ENCODE measurements around the gene HPSE. TPM values are rescaled to one million over a fixed set of nuclear protein-coding genes. Genes with fewer than 3 reads are reported as not detected.

HPSE gene
- total and polyA plus RNA-seq, 2 of the 13 experiments (the other 11 are each of a cell fraction or from before 2014, with no cell fraction given) = not detected

DNA sequence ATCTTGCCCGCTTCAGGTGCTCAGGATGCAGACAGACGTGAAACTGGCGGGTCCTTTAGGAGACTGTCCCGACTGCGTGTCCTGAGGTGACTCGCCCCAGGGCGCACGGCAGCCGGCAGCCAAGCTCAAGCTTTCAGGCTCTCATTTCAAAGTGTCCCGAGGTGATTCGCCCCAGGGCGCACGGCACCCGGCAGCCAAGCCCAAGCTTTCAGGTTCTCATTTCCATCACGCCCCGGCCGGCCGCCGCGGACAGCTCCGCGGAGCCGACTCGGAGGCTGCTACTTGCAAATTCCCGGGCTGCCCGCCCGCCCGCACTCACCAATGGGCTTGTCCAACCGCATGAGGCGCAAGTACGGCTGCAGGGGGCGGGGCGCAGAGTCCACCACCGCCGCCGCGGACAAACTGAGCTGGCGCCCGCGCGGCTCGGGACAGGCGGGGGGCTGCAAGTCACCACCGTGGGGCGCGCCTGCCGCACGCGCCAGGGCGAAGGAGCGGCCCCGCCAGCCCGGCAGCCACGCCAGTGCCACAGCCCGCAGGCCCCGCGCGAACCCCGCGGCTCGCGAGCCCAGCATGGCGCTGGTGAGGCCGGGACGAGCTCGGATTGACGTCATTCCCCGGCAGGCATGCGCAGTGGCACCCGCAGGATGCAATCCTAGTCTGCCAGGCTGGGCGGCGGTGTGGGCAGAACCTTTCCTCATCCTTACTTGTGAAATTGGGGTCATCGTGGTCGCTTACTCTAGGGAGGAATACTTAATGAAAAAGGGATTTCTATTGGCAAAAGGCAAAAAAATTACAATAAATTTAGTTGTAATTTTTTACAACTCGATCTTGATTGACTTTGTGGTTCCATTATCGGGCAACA is 50.2 kb downstream of the HPSE start, which contains the start of gene COQ2 (continued):
- TF ChIP-seq SMAD9 (CRISPR knock-in tag; IDR thresholded peaks at IDR 0.05) (no peak), ZNF350 (CRISPR knock-in tag; IDR thresholded peaks at IDR 0.05; ENCODE audit: borderline replicate concordance, low read depth) (no peak), ZNF558 (CRISPR knock-in tag; IDR thresholded peaks at IDR 0.05; ENCODE audit: borderline replicate concordance) (no peak; the same call in 1 of the 2 replicates), ZNF615 (CRISPR knock-in tag; IDR thresholded peaks at IDR 0.05; ENCODE audit: borderline replicate concordance) (no peak), HDAC6 (IDR thresholded peaks at IDR 0.05; ENCODE audit: low read depth, low read length) (no peak), RARA (CRISPR knock-in tag; IDR thresholded peaks at IDR 0.05) (no peak), ZMYM2 (CRISPR knock-in tag; IDR thresholded peaks at IDR 0.05) (0 out of 2 replicates have a peak, but pooled peaks have one; percentile 42), IRF9 (CRISPR knock-in tag; IDR thresholded peaks at IDR 0.05; ENCODE audit: borderline replicate concordance) (no peak; the same call in 1 of the 2 replicates), RORA (CRISPR knock-in tag; IDR thresholded peaks at IDR 0.05) (no peak), GFI1 (CRISPR knock-in tag; IDR thresholded peaks at IDR 0.05; ENCODE audit: borderline replicate concordance) (no peak)
- TF ChIP-seq, protein P1, sequence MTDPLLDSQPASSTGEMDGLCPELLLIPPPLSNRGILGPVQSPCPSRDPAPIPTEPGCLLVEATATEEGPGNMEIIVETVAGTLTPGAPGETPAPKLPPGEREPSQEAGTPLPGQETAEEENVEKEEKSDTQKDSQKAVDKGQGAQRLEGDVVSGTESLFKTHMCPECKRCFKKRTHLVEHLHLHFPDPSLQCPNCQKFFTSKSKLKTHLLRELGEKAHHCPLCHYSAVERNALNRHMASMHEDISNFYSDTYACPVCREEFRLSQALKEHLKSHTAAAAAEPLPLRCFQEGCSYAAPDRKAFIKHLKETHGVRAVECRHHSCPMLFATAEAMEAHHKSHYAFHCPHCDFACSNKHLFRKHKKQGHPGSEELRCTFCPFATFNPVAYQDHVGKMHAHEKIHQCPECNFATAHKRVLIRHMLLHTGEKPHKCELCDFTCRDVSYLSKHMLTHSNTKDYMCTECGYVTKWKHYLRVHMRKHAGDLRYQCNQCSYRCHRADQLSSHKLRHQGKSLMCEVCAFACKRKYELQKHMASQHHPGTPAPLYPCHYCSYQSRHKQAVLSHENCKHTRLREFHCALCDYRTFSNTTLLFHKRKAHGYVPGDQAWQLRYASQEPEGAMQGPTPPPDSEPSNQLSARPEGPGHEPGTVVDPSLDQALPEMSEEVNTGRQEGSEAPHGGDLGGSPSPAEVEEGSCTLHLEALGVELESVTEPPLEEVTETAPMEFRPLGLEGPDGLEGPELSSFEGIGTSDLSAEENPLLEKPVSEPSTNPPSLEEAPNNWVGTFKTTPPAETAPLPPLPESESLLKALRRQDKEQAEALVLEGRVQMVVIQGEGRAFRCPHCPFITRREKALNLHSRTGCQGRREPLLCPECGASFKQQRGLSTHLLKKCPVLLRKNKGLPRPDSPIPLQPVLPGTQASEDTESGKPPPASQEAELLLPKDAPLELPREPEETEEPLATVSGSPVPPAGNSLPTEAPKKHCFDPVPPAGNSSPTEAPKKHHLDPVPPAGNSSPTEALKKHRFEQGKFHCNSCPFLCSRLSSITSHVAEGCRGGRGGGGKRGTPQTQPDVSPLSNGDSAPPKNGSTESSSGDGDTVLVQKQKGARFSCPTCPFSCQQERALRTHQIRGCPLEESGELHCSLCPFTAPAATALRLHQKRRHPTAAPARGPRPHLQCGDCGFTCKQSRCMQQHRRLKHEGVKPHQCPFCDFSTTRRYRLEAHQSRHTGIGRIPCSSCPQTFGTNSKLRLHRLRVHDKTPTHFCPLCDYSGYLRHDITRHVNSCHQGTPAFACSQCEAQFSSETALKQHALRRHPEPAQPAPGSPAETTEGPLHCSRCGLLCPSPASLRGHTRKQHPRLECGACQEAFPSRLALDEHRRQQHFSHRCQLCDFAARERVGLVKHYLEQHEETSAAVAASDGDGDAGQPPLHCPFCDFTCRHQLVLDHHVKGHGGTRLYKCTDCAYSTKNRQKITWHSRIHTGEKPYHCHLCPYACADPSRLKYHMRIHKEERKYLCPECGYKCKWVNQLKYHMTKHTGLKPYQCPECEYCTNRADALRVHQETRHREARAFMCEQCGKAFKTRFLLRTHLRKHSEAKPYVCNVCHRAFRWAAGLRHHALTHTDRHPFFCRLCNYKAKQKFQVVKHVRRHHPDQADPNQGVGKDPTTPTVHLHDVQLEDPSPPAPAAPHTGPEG (CRISPR knock-in tag; IDR thresholded peaks at IDR 0.05) = peak; percentile 99
- TF ChIP-seq, protein P2, sequence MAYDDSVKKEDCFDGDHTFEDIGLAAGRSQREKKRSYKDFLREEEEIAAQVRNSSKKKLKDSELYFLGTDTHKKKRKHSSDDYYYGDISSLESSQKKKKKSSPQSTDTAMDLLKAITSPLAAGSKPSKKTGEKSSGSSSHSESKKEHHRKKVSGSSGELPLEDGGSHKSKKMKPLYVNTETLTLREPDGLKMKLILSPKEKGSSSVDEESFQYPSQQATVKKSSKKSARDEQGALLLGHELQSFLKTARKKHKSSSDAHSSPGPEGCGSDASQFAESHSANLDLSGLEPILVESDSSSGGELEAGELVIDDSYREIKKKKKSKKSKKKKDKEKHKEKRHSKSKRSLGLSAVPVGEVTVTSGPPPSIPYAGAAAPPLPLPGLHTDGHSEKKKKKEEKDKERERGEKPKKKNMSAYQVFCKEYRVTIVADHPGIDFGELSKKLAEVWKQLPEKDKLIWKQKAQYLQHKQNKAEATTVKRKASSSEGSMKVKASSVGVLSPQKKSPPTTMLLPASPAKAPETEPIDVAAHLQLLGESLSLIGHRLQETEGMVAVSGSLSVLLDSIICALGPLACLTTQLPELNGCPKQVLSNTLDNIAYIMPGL (CRISPR knock-in tag; IDR thresholded peaks at IDR 0.05; ENCODE audit: borderline replicate concordance in 1 of 2, low read depth in 1 of 2) = peak in 1 of 2 experiments; percentile 84; a peak in 2 of 4 replicates
- TF ChIP-seq, protein P3, sequence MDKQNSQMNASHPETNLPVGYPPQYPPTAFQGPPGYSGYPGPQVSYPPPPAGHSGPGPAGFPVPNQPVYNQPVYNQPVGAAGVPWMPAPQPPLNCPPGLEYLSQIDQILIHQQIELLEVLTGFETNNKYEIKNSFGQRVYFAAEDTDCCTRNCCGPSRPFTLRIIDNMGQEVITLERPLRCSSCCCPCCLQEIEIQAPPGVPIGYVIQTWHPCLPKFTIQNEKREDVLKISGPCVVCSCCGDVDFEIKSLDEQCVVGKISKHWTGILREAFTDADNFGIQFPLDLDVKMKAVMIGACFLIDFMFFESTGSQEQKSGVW (CRISPR knock-in tag; IDR thresholded peaks at IDR 0.05; ENCODE audit: borderline replicate concordance) = no peak; the same call in 1 of the 2 replicates
- TF ChIP-seq, protein P4, sequence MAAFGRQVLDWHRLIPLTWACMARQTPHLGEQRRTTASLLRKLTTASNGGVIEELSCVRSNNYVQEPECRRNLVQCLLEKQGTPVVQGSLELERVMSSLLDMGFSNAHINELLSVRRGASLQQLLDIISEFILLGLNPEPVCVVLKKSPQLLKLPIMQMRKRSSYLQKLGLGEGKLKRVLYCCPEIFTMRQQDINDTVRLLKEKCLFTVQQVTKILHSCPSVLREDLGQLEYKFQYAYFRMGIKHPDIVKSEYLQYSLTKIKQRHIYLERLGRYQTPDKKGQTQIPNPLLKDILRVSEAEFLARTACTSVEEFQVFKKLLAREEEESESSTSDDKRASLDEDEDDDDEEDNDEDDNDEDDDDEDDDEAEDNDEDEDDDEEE (CRISPR knock-in tag; IDR thresholded peaks at IDR 0.05) = no peak

All from HepG2 (cell line).